Fibroblast of gingiva (primary cell): ENCODE measurements around the gene ATG2A.

Source experiments
- DNase-seq: peaks from one replicate; pipeline ENCODE4 v3.0.0-alpha.2; 2011; ENCODE audit warnings: low read depth

The ATG2A gene

GRCh38 chr11:64885367-64886286 lies 31.4 kb downstream of the ATG2A start:
- peak; percentile 84 for DNase-seq

GRCh38 chr11:64884019-64884418 lies 33.0 kb downstream of the ATG2A start:
- no peak for DNase-seq

GRCh38 chr11:64883575-64883974 lies 33.4 kb downstream of the ATG2A start:
- no peak for DNase-seq

- DNase-seq, result no peak
These were observed 34.8 kb downstream of the ATG2A start for GRCh38 chr11:64882243-64882642.

- DNase-seq, result no peak
These were observed 35.5 kb downstream of the ATG2A start for GRCh38 chr11:64881476-64881875.

- no peak for DNase-seq
These were observed 36.6 kb downstream of the ATG2A start for GRCh38 chr11:64880240-64881001.

- DNase-seq, result no peak
These were observed 37.6 kb downstream of the ATG2A start for GRCh38 chr11:64879244-64879900.

GRCh38 chr11:64878494-64879243 lies 38.3 kb downstream of the ATG2A start, which contains the start of gene EHD1:
Gene EHD1 (minus strand): TSS chr11:64878621. CDS start chr11:64878464, 157 bp downstream.
- DNase-seq, result peak; percentile 96

- DNase-seq, result no peak
These were observed 38.9 kb downstream of the ATG2A start for GRCh38 chr11:64878223-64878493.

- no peak for DNase-seq
These were observed 39.4 kb downstream of the ATG2A start for GRCh38 chr11:64877390-64878222.

- DNase-seq, result peak; percentile 72
These were observed 40.1 kb downstream of the ATG2A start for GRCh38 chr11:64876835-64877341.

GRCh38 chr11:64876229-64876750 lies 40.7 kb downstream of the ATG2A start:
- no peak for DNase-seq

- DNase-seq, result no peak
These were observed 41.4 kb downstream of the ATG2A start for GRCh38 chr11:64875369-64876228.

- no peak for DNase-seq
These were observed 42.4 kb downstream of the ATG2A start for GRCh38 chr11:64874308-64875240.

- DNase-seq, result no peak
These were observed 44.1 kb downstream of the ATG2A start for GRCh38 chr11:64872790-64873488.

- DNase-seq, result no peak
These were observed 45.5 kb downstream of the ATG2A start for GRCh38 chr11:64871492-64871891.

GRCh38 chr11:64870893-64871466 lies 46.0 kb downstream of the ATG2A start:
- DNase-seq, result no peak
